Fibroblast of mammary gland (primary cell): ENCODE measurements around the gene PPP4R2.
A peak's percentile ranks its signal among the peaks of the same experiment; 100 is the strongest.

ENCODE experiments used
- DNase-seq: peaks from one replicate; pipeline ENCODE4 v3.0.0-alpha.2; 2010; ENCODE audit warnings: low read depth
- H3K4me3 ChIP-seq: 2 replicates; pipeline ENCODE4 v1.5.1; 2011; ENCODE audit warnings: low read depth, mild to moderate bottlenecking, low read length, moderate library complexity; ENCODE audit not compliant: control insufficient read depth
- CTCF ChIP-seq: conservative IDR thresholded peaks from 2 replicates; pipeline ENCODE4 v1.5.1; 2011; ENCODE audit warnings: low read depth, low read length, inconsistent platforms; ENCODE audit not compliant: control insufficient read depth, insufficient read depth

The PPP4R2 gene

GRCh38 chr3:73098873-73099272, 102.3 kb downstream of the PPP4R2 start:
- DNase-seq: no peak
- no peak overlapping the region for H3K4me3 ChIP-seq
- no peak for TF ChIP-seq CTCF

GRCh38 chr3:73100741-73101559, 104.3 kb downstream of the PPP4R2 start:
- peak; percentile 76 for DNase-seq
- no peak overlapping the region for H3K4me3 ChIP-seq
- peak; percentile 95 for TF ChIP-seq CTCF

- no peak for TF ChIP-seq CTCF
- no peak overlapping the region for H3K4me3 ChIP-seq
- DNase-seq: no peak
Observed at GRCh38 chr3:73101881-73102280, 105.3 kb downstream of the PPP4R2 start.

- no peak for DNase-seq
- TF ChIP-seq CTCF: no peak
- no peak overlapping the region for H3K4me3 ChIP-seq
Observed at GRCh38 chr3:73107215-73107614, 110.6 kb downstream of the PPP4R2 start.

- no peak for TF ChIP-seq CTCF
- DNase-seq: no peak
- H3K4me3 ChIP-seq: no peak overlapping the region
Observed at GRCh38 chr3:73107676-73108187, 111.1 kb downstream of the PPP4R2 start.

- no peak for DNase-seq
- TF ChIP-seq CTCF: no peak
- no peak overlapping the region for H3K4me3 ChIP-seq
Observed at GRCh38 chr3:73108750-73109149, 112.1 kb downstream of the PPP4R2 start.
